Measurements from ENCODE around the gene SPATS2L.

DNA sequence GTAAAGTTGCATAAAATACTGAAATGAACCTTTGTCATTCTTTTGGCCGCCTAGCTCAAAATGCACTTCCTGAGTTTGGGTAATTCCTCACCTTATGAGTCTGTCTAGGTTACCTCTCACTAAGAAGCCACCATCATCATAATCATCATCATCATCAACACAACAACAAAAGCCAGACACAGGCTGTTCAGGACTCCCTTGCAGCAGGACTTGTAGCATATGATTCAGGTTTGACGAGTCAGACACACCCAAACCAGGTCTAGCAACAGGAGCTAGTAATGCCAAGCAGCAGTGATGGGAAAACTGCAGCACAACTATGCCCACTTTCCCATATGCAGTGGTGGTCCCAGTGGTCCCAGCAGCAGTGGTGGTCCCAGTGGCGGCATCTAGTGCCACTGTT is 216.7 kb downstream of the SPATS2L start:
- TF ChIP-seq, protein P1, sequence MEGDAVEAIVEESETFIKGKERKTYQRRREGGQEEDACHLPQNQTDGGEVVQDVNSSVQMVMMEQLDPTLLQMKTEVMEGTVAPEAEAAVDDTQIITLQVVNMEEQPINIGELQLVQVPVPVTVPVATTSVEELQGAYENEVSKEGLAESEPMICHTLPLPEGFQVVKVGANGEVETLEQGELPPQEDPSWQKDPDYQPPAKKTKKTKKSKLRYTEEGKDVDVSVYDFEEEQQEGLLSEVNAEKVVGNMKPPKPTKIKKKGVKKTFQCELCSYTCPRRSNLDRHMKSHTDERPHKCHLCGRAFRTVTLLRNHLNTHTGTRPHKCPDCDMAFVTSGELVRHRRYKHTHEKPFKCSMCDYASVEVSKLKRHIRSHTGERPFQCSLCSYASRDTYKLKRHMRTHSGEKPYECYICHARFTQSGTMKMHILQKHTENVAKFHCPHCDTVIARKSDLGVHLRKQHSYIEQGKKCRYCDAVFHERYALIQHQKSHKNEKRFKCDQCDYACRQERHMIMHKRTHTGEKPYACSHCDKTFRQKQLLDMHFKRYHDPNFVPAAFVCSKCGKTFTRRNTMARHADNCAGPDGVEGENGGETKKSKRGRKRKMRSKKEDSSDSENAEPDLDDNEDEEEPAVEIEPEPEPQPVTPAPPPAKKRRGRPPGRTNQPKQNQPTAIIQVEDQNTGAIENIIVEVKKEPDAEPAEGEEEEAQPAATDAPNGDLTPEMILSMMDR (conservative IDR thresholded peaks at IDR 0.05; ENCODE audit: low read length), result no peak
- TF ChIP-seq EZH2phosphoT487 (IDR thresholded peaks at IDR 0.05; ENCODE audit: borderline replicate concordance), result no peak

Data from Loucy (cell line).